ENCODE measurements around the gene MBD3L3.
"Not testable (repeated sequence)": the region's sequence is repeated elsewhere in the genome, so short reads cannot be mapped to it uniquely, and the experiment has no call there.

- TF ChIP-seq CTCF, POLR2A (IDR thresholded peaks at IDR 0.05): not testable (repeated sequence)
Measured at GRCh38 chr19:7040079-7040478, 18.4 kb downstream of the MBD3L3 start, which contains the start of gene MBD3L4.
